Prostate gland (tissue), 2 donors: Measurements from ENCODE around the gene MGRN1.

Experiments
- POLR2A ChIP-seq: fragments of 450-650 bp; IDR thresholded peaks from one replicate; pipeline ENCODE4 v1.6.1; 2016; ENCODE audit warnings: antibody characterized with exemption, mild to moderate bottlenecking
- POLR2AphosphoS5 ChIP-seq: sonication (generic); formaldehyde crosslinking; IDR thresholded peaks from one replicate; pipeline ENCODE4 v1.6.1; 2017; ENCODE audit warnings: antibody characterized with exemption
- TF ChIP-seq, protein P1 (sequence below), 4 experiments: fragments of 200-600 bp in 2 of 4; fragments of 450-650 bp in 2 of 4; sonication (generic) in 2 of 4; IDR thresholded peaks; 1 replicate in 3 of 4; 2 replicates in 1 of 4; pipeline ENCODE4 v1.5.1; 2016 to 2019; ENCODE audit warnings: antibody characterized with exemption in 4 of 4, mild to moderate bottlenecking in 2 of 4, moderate library complexity in 2 of 4

DNA sequence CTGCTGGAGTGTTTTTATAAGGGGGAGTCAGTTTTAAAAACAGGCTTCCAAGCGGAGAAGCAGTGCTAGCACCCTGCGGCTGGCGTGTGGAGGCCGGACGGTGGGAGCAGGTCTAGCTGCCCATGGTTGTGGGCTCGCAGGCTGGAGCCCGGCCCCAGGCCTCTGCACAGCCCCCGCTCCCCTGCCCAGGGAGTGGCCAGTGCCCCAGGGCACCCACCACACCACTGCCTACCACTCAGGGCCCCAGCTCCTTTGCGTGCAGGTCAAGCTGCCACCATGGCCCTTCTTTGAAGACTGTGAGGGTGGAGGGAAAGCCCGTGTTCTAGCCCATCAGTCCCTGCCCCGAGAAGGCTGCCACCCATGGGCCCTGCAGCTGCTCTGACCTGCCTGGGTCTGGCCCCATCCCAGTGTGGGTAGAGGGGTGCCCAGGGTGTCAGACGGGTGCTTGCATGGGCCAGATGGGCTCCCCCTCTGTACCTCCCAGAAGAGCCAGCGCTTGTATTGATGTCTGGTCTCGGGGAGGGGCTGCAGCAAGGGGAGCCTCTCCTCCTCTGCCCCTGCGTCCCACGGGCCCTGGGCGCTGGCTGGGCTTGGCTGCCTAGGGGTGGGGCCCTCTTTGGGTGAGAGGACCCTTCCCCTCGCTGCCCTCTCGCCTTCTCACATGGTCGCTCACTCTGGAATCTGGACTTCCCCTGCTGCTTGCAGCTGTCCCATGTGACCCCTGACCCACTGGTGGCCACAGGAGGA is 67.2 kb downstream of the MGRN1 start:
- TF ChIP-seq, protein P1, sequence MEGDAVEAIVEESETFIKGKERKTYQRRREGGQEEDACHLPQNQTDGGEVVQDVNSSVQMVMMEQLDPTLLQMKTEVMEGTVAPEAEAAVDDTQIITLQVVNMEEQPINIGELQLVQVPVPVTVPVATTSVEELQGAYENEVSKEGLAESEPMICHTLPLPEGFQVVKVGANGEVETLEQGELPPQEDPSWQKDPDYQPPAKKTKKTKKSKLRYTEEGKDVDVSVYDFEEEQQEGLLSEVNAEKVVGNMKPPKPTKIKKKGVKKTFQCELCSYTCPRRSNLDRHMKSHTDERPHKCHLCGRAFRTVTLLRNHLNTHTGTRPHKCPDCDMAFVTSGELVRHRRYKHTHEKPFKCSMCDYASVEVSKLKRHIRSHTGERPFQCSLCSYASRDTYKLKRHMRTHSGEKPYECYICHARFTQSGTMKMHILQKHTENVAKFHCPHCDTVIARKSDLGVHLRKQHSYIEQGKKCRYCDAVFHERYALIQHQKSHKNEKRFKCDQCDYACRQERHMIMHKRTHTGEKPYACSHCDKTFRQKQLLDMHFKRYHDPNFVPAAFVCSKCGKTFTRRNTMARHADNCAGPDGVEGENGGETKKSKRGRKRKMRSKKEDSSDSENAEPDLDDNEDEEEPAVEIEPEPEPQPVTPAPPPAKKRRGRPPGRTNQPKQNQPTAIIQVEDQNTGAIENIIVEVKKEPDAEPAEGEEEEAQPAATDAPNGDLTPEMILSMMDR (IDR thresholded peaks at IDR 0.05): no peak
- no peak for TF ChIP-seq POLR2AphosphoS5
- TF ChIP-seq POLR2A: no peak
